ENCODE results near the gene TMCO4. TPM values are rescaled to one million over a fixed set of nuclear protein-coding genes. Genes with fewer than 3 reads are reported as not detected.

Gene TMCO4
- total and polyA plus RNA-seq, 2 of the 4 experiments (the other 2 are of a cell fraction) = 7.3 to 8.6 TPM

DNA sequence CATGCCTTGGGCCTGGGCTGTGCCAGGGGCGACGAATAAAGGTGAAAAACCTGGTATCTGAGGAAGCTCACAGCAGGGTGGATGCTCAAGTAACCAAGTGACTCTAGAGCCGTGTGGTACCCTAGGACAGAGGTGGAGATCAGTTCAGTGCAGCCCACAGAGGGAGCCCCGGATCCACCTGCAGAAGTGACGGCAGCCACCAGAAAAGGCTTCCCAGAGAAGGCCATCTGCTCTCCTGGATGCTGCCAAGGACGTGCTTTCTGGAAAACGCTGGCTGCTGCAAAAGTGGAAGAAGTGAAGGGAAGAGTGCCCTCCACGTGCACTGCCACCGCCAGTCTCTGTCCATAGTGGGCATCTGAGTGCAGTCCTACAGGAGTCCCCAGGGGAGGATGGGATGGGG is 27.7 kb downstream of the TMCO4 start:
- Histone ChIP-seq H3K23ac (ENCODE audit: low read depth, low read length) (no peak overlapping the region), H4K20me1 (ENCODE audit: insufficient read depth, low read length) (no peaks in the 10 kb centered on the region), H3K4me1 (ENCODE audit: control insufficient read depth, insufficient read depth, low read length) (peaks cover 2% of the 10 kb centered on the region; the same call in 1 of the 2 replicates), H3K14ac (replicated peaks; ENCODE audit: low read depth, low read length) (no peak overlapping the region), H2BK15ac (ENCODE audit: low read depth, low read length) (no peak overlapping the region), H3K36me3 (ENCODE audit: control insufficient read depth, insufficient read depth, low read length) (peaks cover 13% of the 10 kb centered on the region), H2BK120ac (ENCODE audit: low read depth, low read length) (no peak overlapping the region), H3K27ac (ENCODE audit: insufficient read depth, low read length) (no peak overlapping the region), H2BK5ac (ENCODE audit: low read depth, low read length, poor library complexity, severe bottlenecking) (no peak overlapping the region), H3K9me1 (ENCODE audit: insufficient read depth, low read length) (peaks cover 3% of the 10 kb centered on the region), H3K56ac (ENCODE audit: extremely low read depth, insufficient read depth, low read length) (no peak overlapping the region), H4K8ac (ENCODE audit: low read depth in 2 of 2, low read length in 2 of 2) (no peak overlapping the region), H2AK5ac (ENCODE audit: low read depth, low read length) (no peak overlapping the region), H3K4me3 (ENCODE audit: insufficient read depth, low read depth, low read length) (no peak overlapping the region), H3K27me3 (ENCODE audit: control insufficient read depth, insufficient read depth, low read length) (no peaks in the 10 kb centered on the region), H3K79me1 (ENCODE audit: low read depth in 1 of 2, low read length in 2 of 2) (no peaks in the 10 kb centered on the region), H3K9ac (ENCODE audit: low read depth, low read length) (no peak overlapping the region), H2AK9ac (replicated peaks; ENCODE audit: low read depth, low read length, poor library complexity) (no peak overlapping the region), H3K4me2 (ENCODE audit: low read depth, low read length) (no peak overlapping the region), H3K4ac (ENCODE audit: low read depth, low read length) (no peak overlapping the region), H4K91ac (ENCODE audit: insufficient read depth, low read depth, low read length) (no peak overlapping the region), H4K5ac (ENCODE audit: low read depth, low read length) (no peak overlapping the region), H2AFZ (replicated peaks; ENCODE audit: low read length, poor library complexity) (no peak overlapping the region), H3K18ac (ENCODE audit: low read depth, low read length) (no peak overlapping the region), H2BK20ac (ENCODE audit: low read depth, low read length) (no peak overlapping the region), H3K9me3 (ENCODE audit: control insufficient read depth, insufficient read depth, low read length) (no peaks in the 10 kb centered on the region)
- 79% methylated on average over 9 of the region's 9 CpGs; no CpG with 5 or more reads in 1 of the 2 experiments for WGBS, 2 experiments (ENCODE audit: extremely low coverage in 2 of 2, insufficient read length in 1 of 2)
- no peak for TF ChIP-seq MXI1 (IDR thresholded peaks at IDR 0.05; ENCODE audit: borderline replicate concordance, low read depth, low read length)
- TF ChIP-seq CEBPB (IDR thresholded peaks at IDR 0.05; ENCODE audit: low read depth, low read length) = no peak
- no peak for TF ChIP-seq FOS (IDR thresholded peaks at IDR 0.05; ENCODE audit: low read depth, low read length)
- no peak for TF ChIP-seq RFX5 (IDR thresholded peaks at IDR 0.05; ENCODE audit: low read depth, low read length)
- TF ChIP-seq, protein P1, sequence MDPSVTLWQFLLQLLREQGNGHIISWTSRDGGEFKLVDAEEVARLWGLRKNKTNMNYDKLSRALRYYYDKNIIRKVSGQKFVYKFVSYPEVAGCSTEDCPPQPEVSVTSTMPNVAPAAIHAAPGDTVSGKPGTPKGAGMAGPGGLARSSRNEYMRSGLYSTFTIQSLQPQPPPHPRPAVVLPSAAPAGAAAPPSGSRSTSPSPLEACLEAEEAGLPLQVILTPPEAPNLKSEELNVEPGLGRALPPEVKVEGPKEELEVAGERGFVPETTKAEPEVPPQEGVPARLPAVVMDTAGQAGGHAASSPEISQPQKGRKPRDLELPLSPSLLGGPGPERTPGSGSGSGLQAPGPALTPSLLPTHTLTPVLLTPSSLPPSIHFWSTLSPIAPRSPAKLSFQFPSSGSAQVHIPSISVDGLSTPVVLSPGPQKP (IDR thresholded peaks at IDR 0.05; ENCODE audit: borderline replicate concordance, low read depth, low read length) = no peak
- TF ChIP-seq MAFK (IDR thresholded peaks at IDR 0.05; ENCODE audit: low read depth, low read length) = no peak
- TF ChIP-seq POLR2A (IDR thresholded peaks at IDR 0.05; ENCODE audit: low read depth, low read length) = no peak
- TF ChIP-seq MAZ (IDR thresholded peaks at IDR 0.05; ENCODE audit: borderline replicate concordance, low read depth, low read length) = no peak
- in situ Hi-C loops (cut with MboI; ENCODE audit: low sequenced_read_pairs) = no loop called here
- ATAC-seq (ENCODE audit: low read depth) = no peak
- intact Hi-C loops (cut with micrococcal nuclease) = no loop called here
- dilution Hi-C loops (cut with HindIII; ENCODE audit: low sequenced_read_pairs, unreplicated experiment) = no loop called here
- no peak for DNase-seq
- no TSS peak for BruUV-seq (replicated peaks)
- ChIA-PET POLR2A (ENCODE audit: unreplicated experiment) (no interaction called here), CTCF (no interaction called here)
